Stomach smooth muscle (tissue), 2 donors: Measurements from ENCODE around the gene FBXO17.
"Not testable (repeated sequence)": the region's sequence is repeated elsewhere in the genome, so short reads cannot be mapped to it uniquely, and the experiment has no call there.

Source experiments
- H3K27ac ChIP-seq: one replicate; pipeline ENCODE4 v1.7.0; 2013; ENCODE audit warnings: mild to moderate bottlenecking, low read length, inconsistent platforms
- H3K27me3 ChIP-seq, 2 donors: one replicate each; pipeline ENCODE4 v1.7.0; 2013; ENCODE audit warnings: low read length in 2 of 2; ENCODE audit not compliant: insufficient read depth in 2 of 2, control insufficient read depth in 1 of 2
- H3K36me3 ChIP-seq, 2 donors: one replicate each; pipeline ENCODE4 v1.7.0; 2013; ENCODE audit warnings: low read length in 2 of 2; ENCODE audit not compliant: control insufficient read depth in 2 of 2, insufficient read depth in 2 of 2
- H3K4me1 ChIP-seq: one replicate; pipeline ENCODE4 v1.7.0; 2013; ENCODE audit warnings: low read length; ENCODE audit not compliant: control insufficient read depth, insufficient read depth
- H3K4me3 ChIP-seq, 2 donors: one replicate each; pipeline ENCODE4 v1.7.0; 2013; ENCODE audit warnings: low read length in 2 of 2
- H3K9ac ChIP-seq, 2 donors: one replicate each; pipeline ENCODE4 v1.7.0; 2013; ENCODE audit warnings: low read length in 2 of 2, mild to moderate bottlenecking in 1 of 2
- H3K9me3 ChIP-seq, 2 donors: one replicate each; pipeline ENCODE4 v1.7.0; 2013; ENCODE audit warnings: low read length in 2 of 2; ENCODE audit not compliant: control insufficient read depth in 2 of 2
- donor health status: healthy.
- donor health status: Pancreatic carcinoma.

FBXO17 gene

GRCh38 chr19:38942471-38943181, 32.9 kb downstream of the FBXO17 start:
- Histone ChIP-seq H3K4me3 (no peak overlapping the region), H3K9me3 (no peaks in the 10 kb centered on the region), H3K4me1 (no peaks in the 10 kb centered on the region), H3K27ac (no peak overlapping the region), H3K27me3 (no peaks in the 10 kb centered on the region), H3K36me3 (peaks cover 4 to 17% of the 10 kb centered on the region in 2 donors), H3K9ac (no peak overlapping the region)

- H3K27ac ChIP-seq, result no peak overlapping the region
- no peaks in the 10 kb centered on the region for H3K27me3 ChIP-seq
- no peak overlapping the region for H3K9ac ChIP-seq
- no peaks in the 10 kb centered on the region for H3K4me1 ChIP-seq
- H3K9me3 ChIP-seq, result no peaks in the 10 kb centered on the region
- no peak overlapping the region for H3K4me3 ChIP-seq
- H3K36me3 ChIP-seq, result peaks cover 4 to 17% of the 10 kb centered on the region in 2 donors
Measured at GRCh38 chr19:38941979-38942378, 33.6 kb downstream of the FBXO17 start.

- H3K4me1 ChIP-seq, H3K9me3 ChIP-seq, H3K4me3 ChIP-seq, H3K9ac ChIP-seq, H3K27ac ChIP-seq, H3K27me3 ChIP-seq: not testable (repeated sequence)
- peaks cover 1 to 12% of the 10 kb centered on the region in 2 donors for H3K36me3 ChIP-seq
Measured at GRCh38 chr19:38941466-38941865, 34.1 kb downstream of the FBXO17 start.

GRCh38 chr19:38939957-38940356, 35.6 kb downstream of the FBXO17 start:
- Histone ChIP-seq H3K9me3 (no peaks in the 10 kb centered on the region), H3K9ac (no peak overlapping the region), H3K27me3 (no peaks in the 10 kb centered on the region), H3K4me1 (no peaks in the 10 kb centered on the region), H3K4me3 (no peak overlapping the region), H3K27ac (no peak overlapping the region), H3K36me3 (peaks cover 0 to 7% of the 10 kb centered on the region in 2 donors)

- H3K4me1 ChIP-seq, result peaks cover 12% of the 10 kb centered on the region
- H3K4me3 ChIP-seq, result no peak overlapping the region
- H3K36me3 ChIP-seq, result peaks cover 7 to 14% of the 10 kb centered on the region in 2 donors
- no peak overlapping the region for H3K27ac ChIP-seq
- no peak overlapping the region for H3K9ac ChIP-seq
- no peaks in the 10 kb centered on the region for H3K9me3 ChIP-seq
- H3K27me3 ChIP-seq, result no peaks in the 10 kb centered on the region
Measured at GRCh38 chr19:38933544-38933943, 42.0 kb downstream of the FBXO17 start.

GRCh38 chr19:38932425-38933179, 42.9 kb downstream of the FBXO17 start:
- Histone ChIP-seq H3K4me1 (peaks cover 12% of the 10 kb centered on the region), H3K9me3 (no peaks in the 10 kb centered on the region), H3K27me3 (no peaks in the 10 kb centered on the region), H3K9ac (no peak overlapping the region), H3K36me3 (peaks cover 7 to 14% of the 10 kb centered on the region in 2 donors), H3K4me3 (no peak overlapping the region), H3K27ac (no peak overlapping the region)

- Histone ChIP-seq H3K27me3 (no peaks in the 10 kb centered on the region), H3K27ac (no peak overlapping the region), H3K9me3 (no peaks in the 10 kb centered on the region), H3K4me3 (peak overlapping the region; percentile 98 to 100), H3K4me1 (peaks cover 12% of the 10 kb centered on the region), H3K36me3 (peaks cover 7 to 14% of the 10 kb centered on the region in 2 donors), H3K9ac (peak overlapping the region; percentile 93 to 97)
Measured at GRCh38 chr19:38931521-38931793, 44.1 kb downstream of the FBXO17 start.

GRCh38 chr19:38930776-38931520, 44.6 kb downstream of the FBXO17 start, which contains the start of gene MRPS12:
Gene MRPS12, plus strand, starts transcription at chr19:38930944. Its CDS starts 351 bp downstream, at chr19:38931295.
- Histone ChIP-seq H3K4me1 (peaks cover 12% of the 10 kb centered on the region), H3K36me3 (peaks cover 7 to 14% of the 10 kb centered on the region in 2 donors), H3K9ac (peak within 1 kb of the TSS; percentile 93 to 97), H3K9me3 (no peaks in the 10 kb centered on the region), H3K27ac (peak within 1 kb of the TSS; percentile 79), H3K27me3 (no peaks in the 10 kb centered on the region), H3K4me3 (peak within 1 kb of the TSS; percentile 98 to 100)

- Histone ChIP-seq H3K36me3 (peaks cover 7 to 14% of the 10 kb centered on the region in 2 donors), H3K4me3 (peak within 1 kb of the TSS; percentile 98 to 100), H3K9me3 (no peaks in the 10 kb centered on the region), H3K4me1 (peaks cover 12% of the 10 kb centered on the region), H3K27me3 (no peaks in the 10 kb centered on the region), H3K9ac (peak within 1 kb of the TSS; percentile 93 to 97), H3K27ac (peak within 1 kb of the TSS; percentile 79)
Measured at GRCh38 chr19:38929929-38930775, 45.4 kb downstream of the FBXO17 start, which contains the start of gene SARS2. Gene SARS2, minus strand, starts transcription at chr19:38930763. Its CDS starts 27 bp downstream, at chr19:38930736.
